MM.1S (cell line): Measurements from ENCODE around the gene PRMT7.

Source experiments
- EZH2 ChIP-seq: fragments of 300-600 bp; sonication (generic); optimal IDR thresholded peaks from 2 replicates; pipeline ENCODE3; 2017; ENCODE audit warnings: low read depth, mild to moderate bottlenecking, antibody characterized with exemption, low read length, mixed read lengths
- TF ChIP-seq, protein P1 (sequence below): fragments of 300-600 bp; sonication (generic); IDR thresholded peaks from 2 replicates; pipeline ENCODE4 v1.5.1; 2016; ENCODE audit warnings: antibody characterized with exemption, low read length, mixed read lengths

DNA sequence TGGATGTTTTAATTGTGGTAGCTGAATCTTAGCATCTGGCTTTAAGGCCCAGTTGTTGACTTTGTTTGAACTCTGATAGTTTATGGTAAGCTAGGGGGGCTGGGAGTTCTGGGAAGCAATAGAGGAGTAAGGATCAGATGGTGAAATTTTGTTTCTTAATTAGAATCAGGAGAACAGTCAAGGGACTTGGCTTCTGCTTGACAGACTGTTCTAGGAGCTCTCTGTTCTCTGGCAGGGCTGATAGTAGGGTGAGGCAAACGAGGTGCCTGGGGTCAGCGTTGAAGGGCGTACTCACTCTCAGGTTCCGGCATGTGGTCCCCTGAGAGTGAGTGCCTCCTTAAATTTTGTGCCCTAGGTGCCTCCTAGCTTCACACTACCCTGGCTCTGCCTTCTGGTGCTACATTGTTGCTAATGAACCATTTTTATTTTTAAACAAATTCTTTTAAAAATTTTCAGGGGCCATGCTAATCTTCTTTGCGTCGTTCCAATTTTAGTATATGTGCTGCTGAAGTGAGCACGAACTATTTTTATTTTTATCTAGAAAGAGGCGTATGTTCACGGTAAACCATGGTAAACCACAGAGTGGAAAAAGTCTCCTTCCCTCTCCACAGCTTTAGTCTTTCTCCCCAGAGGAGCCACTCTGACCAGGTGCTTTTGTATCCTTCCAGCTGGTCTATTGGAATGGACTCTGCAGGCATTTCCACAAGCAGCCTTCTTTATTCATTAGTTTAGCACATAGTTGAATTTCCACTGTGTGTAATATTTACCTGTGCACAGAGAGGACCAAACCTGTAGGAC lies 26.8 kb upstream of the PRMT7 start:
- TF ChIP-seq EZH2, result no peak
- TF ChIP-seq, protein P1, sequence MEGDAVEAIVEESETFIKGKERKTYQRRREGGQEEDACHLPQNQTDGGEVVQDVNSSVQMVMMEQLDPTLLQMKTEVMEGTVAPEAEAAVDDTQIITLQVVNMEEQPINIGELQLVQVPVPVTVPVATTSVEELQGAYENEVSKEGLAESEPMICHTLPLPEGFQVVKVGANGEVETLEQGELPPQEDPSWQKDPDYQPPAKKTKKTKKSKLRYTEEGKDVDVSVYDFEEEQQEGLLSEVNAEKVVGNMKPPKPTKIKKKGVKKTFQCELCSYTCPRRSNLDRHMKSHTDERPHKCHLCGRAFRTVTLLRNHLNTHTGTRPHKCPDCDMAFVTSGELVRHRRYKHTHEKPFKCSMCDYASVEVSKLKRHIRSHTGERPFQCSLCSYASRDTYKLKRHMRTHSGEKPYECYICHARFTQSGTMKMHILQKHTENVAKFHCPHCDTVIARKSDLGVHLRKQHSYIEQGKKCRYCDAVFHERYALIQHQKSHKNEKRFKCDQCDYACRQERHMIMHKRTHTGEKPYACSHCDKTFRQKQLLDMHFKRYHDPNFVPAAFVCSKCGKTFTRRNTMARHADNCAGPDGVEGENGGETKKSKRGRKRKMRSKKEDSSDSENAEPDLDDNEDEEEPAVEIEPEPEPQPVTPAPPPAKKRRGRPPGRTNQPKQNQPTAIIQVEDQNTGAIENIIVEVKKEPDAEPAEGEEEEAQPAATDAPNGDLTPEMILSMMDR, result no peak
